Measurements from ENCODE around the gene NPR2.

NPR2 gene

DNA sequence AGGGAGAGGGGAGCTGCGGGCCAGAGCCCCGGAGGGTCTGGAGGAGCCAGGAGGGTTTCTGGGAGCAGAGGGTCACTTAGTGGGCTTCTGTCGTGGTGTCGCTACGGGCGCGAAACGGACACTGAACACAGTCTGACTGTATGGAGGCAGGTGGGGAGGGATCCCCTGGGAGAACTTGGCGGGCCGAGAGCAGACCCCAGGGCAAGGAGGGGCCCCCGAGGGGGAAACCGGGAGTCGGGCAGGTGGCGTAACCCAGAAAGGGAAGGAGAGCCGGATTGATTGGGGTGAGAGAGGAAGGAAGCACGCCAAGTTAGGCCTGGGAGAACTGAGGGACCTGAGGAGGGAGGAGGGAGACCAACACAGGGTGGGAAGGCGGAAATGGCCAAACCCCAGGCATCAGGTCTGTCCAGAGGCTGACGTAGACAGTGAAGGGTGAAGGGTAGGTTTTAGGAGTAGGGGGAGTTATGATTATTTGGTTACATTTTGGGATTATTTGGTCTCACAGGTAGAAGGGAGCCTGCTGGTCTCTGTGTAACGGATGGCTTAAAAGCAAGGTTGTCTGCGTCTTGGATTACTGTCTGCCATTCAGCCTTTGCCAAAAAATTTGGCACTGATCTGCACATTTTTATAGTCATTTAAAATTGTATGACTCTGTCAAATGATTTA is 34.0 kb upstream of the NPR2 start:
- TF ChIP-seq ZFX (IDR thresholded peaks at IDR 0.05; ENCODE audit: borderline replicate concordance), result no peak
- TF ChIP-seq, protein P1, sequence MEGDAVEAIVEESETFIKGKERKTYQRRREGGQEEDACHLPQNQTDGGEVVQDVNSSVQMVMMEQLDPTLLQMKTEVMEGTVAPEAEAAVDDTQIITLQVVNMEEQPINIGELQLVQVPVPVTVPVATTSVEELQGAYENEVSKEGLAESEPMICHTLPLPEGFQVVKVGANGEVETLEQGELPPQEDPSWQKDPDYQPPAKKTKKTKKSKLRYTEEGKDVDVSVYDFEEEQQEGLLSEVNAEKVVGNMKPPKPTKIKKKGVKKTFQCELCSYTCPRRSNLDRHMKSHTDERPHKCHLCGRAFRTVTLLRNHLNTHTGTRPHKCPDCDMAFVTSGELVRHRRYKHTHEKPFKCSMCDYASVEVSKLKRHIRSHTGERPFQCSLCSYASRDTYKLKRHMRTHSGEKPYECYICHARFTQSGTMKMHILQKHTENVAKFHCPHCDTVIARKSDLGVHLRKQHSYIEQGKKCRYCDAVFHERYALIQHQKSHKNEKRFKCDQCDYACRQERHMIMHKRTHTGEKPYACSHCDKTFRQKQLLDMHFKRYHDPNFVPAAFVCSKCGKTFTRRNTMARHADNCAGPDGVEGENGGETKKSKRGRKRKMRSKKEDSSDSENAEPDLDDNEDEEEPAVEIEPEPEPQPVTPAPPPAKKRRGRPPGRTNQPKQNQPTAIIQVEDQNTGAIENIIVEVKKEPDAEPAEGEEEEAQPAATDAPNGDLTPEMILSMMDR (IDR thresholded peaks at IDR 0.05), result no peak
- no peak overlapping the region for H3K27ac ChIP-seq

DNA sequence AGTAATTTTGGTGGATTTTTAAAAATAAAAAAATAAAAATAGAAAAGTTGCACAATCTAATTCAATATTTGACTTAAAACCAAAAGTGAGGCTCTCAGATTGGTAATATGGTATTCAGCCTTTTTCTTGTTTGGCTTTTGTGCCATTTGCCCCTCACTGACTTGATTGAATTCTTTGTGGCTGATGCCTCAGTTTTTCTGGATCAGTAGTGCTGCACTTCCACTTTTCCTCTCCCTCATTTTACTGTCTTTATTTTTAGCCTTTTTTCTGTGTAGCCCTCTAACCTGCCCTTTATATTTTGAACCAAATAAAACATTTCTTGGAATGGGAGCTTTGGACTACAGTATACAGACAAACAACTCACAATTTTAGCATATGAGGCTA is 33.5 kb upstream of the NPR2 start:
- TF ChIP-seq, protein P1 (IDR thresholded peaks at IDR 0.05), result no peak
- TF ChIP-seq ZFX (IDR thresholded peaks at IDR 0.05; ENCODE audit: borderline replicate concordance), result no peak
- H3K27ac ChIP-seq, result no peak overlapping the region

DNA sequence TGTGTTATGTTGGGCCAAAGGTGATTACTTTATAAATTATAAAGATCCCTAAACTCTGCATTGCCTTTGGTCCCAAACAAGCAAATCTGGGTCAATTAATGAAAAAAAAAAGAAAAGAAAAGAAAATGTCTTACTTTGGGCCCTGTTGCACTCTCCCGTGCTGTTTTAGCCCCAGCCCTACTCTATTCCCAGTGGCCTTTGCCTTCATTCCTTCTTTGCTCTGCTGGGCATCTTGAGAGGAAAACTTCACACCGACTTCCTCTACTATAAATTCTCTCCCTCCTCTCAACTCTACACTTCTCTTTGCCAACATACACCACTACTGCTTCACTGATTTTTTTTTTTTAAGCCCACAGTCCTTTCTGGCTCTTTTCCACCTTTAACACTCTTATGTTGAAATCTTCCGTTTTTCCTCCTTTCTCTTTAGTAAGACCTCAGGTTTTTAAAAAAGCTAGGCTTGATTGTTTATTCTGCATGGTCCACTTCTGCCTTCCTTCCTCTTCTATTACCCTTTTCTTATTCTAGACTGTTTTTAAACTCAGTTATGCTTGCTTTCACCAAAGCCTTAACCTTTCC is 32.8 kb upstream of the NPR2 start:
- H3K27ac ChIP-seq, result no peak overlapping the region
- TF ChIP-seq ZFX (IDR thresholded peaks at IDR 0.05; ENCODE audit: borderline replicate concordance), result no peak
- TF ChIP-seq, protein P1 (IDR thresholded peaks at IDR 0.05), result no peak

DNA sequence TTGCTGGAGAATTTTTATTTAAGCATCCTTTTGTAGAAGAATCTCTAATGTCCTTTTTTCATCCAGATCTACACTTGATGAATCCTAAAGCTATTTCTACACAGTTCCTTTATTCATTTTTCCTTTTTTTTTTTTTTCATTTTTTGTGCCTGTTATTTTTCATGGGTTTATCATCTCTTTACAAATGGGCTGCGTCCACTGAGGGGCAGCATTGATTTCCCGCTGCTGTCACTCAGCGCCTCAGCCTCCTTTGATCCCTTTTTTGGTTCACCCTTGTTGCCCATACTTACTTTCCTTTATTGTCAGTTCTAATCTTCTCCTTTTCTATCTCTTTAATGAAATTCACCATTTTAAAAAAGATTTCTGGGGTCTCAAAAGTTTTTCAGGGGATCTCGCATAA is 31.6 kb upstream of the NPR2 start:
- H3K27ac ChIP-seq, result no peak overlapping the region
- TF ChIP-seq, protein P1 (IDR thresholded peaks at IDR 0.05), result no peak
- no peak for TF ChIP-seq ZFX (IDR thresholded peaks at IDR 0.05; ENCODE audit: borderline replicate concordance)

DNA sequence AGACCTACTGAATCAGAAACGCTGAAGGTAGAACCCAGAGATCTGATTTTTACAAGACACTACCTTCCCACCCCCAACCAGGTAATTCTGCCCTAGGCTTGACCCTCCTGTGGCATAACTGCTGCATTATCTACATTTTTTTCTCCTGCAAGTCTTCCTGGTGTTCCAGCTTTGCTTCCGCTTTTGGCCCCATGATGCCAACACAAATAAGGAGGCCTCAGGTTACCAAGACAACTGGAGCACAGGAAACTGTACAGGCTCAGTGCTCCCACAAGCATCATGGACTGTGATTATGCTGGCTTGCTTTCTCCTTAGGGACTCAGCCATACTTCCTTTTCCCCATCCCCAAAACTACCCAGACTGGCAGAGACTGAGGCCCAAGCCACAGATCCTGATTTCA is 30.7 kb upstream of the NPR2 start:
- no peak overlapping the region for H3K27ac ChIP-seq
- TF ChIP-seq ZFX (IDR thresholded peaks at IDR 0.05; ENCODE audit: borderline replicate concordance), result no peak
- TF ChIP-seq, protein P1 (IDR thresholded peaks at IDR 0.05), result no peak

DNA sequence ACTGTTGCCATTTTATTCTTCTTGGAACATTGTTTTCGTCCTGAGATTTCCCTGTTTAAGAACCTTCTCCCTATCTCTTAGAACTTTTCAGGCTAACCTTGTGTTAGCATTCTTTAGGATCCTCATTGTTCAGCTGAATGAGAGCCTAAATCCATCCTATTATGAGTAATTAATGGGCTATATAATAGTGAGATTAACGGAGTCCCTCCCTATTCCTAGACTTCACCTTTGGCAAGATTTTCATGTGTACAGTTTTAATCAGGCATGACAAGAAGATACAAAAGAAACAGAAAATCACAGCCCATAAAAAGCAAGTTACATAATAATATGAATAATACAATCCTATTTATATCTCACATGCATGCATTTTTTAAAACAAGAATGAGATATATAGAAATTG is 28.2 kb upstream of the NPR2 start:
- TF ChIP-seq, protein P1 (IDR thresholded peaks at IDR 0.05), result no peak
- no peak for TF ChIP-seq ZFX (IDR thresholded peaks at IDR 0.05; ENCODE audit: borderline replicate concordance)
- no peak overlapping the region for H3K27ac ChIP-seq

DNA sequence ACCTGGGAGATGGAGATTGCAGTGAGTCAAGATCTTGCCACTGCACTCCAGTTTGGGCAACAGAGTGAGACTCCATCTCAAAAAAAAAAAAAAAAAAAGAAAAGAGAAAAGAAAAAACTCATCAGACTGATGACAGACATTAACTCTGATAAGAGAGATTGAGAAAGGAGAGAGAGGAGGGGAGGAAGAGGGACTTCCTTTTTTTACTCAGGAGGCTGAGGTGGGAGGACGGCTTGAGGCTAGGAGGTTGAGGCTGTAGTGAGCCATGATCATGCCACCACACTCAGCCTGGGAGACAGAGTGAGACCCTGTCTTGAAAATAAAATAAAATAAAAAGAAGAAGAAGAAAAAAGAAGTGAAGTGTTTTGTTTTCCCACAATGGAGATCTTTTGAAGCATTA is 27.6 kb upstream of the NPR2 start:
- TF ChIP-seq, protein P1 (IDR thresholded peaks at IDR 0.05), result no peak
- no peak for TF ChIP-seq ZFX (IDR thresholded peaks at IDR 0.05; ENCODE audit: borderline replicate concordance)

More for the DNA sequence above, 27.6 kb upstream of the NPR2 start:
- no peak overlapping the region for H3K27ac ChIP-seq
